Inflammatory macrophage treated with lipopolysaccharide for 1 hour (primary cell): Measurements from ENCODE around the gene PPM1H.
A peak's percentile ranks its signal among the peaks of the same experiment; 100 is the strongest.

Experiments used
- DNase-seq, 2 donors: peaks; one replicate each; pipeline ENCODE4 v3.0.0-alpha.2; 2020 to 2022

PPM1H gene

GRCh38 chr12:62701492-62701891, 233.5 kb downstream of the PPM1H start:
- DNase-seq, result no peak

DNA sequence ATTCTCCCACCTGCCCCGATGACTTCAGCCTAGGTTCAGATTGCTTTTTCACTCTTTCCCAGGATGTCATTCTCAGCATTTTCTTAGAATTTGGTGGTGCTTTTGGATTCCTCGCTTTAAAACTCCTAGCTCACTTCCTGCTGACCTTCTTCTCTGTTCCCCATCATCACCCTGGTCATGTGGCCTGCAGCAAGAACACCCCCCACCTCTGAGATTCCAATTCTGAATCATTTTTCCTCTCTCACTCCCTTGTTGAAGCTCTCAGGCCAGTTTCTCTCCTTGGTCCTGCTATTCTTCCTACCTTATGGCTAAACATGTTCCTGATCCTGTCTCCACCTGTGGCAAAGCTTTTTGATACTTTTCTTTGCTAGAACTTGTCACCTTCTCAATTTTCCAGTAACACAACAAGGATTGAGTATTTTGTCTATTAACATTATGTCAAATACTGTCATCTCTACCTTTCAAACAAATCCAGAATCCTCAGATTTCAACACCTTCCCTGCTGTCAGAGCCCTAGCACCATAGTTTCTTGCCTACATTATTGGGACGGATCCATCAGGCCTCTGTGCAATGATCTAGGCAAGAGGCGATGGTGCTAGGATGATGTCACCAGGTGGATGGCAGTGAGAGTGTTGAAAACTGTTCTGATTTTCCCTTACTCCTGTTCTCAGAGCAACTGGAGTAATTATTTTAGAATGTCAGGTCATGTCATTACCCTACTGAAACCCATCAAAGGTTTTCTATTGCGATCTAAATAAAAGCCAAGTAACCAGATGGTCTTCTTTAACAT, 234.7 kb downstream of the PPM1H start:
- peak; percentile 18 to 23 for DNase-seq

DNA sequence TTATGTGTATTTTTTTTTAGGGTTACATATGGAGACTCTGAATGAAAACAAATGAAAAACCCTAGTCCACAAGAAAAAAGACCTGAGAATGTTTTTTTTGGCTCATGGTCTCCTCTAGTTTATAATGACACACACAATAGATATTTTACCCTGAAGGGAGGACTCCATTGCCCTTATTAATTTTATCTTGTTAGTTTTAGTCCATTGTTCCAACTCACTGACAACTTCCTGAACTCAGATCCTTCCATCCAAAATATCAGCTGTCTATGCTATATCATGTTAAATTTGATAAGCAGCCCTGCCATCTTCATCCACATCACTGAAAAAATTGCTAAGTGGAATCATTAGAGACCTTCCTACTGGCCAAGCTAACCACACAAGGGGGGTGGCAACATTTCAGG, 236.2 kb downstream of the PPM1H start:
- DNase-seq, result no peak

DNA sequence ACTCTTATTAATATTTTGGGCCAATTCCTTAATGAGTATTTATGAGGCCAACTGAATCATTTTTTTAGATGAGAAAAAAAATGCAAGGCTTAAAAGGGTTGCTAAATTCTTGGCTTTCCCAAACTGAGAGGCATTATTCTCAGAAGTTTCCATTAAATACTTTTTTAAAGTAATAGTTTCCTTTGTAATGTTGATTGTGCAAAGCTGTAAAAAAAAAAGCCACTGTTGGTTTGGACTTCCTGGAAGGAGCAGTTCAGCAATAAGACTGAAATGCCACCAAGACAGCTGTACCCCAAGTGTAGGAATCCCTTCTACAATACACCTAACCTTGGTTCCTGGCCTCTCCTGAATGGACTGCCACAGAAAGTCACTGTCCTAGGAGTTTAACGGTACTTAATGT, 237.1 kb downstream of the PPM1H start:
- peak; percentile 80 to 87 for DNase-seq

DNA sequence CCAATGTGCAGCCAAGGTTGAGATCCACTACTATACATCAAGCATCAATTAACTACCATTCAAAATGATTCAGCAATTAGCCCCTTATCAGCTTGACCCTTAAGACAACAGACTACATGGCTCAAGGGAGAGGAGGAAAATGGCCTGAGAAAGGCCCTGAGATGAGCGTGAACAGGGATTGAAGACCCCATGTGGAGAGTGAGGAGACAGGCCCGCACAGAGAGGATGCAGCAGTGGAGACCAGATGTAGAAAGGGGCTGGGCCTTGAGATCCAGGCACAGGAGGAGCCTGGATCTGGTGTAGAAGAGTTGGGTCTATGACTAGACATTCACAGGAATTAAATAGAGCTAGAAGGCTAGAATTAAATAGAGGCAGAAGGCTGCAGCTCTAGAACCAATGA, 239.3 kb downstream of the PPM1H start:
- DNase-seq, result no peak

DNA sequence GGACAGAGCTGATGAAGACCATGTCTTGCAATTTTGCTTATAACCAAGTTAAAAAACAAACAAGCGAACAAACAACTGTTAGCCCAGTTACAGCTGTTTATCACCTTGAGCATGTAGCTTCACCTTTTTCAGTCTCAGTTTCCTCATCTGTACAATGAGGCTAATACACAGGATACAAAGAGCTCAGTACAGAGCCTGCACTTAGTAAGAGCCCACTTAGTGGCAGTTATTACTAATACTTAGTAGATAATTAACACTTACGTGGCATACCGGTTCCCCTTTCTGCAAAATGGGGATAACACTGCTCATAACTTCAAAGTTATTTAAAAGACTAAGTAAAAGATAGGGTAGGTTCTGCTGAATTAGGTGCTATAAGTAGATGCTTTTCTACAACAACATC, 240.3 kb downstream of the PPM1H start:
- no peak for DNase-seq

GRCh38 chr12:62694116-62694515, 240.8 kb downstream of the PPM1H start:
- no peak for DNase-seq

DNA sequence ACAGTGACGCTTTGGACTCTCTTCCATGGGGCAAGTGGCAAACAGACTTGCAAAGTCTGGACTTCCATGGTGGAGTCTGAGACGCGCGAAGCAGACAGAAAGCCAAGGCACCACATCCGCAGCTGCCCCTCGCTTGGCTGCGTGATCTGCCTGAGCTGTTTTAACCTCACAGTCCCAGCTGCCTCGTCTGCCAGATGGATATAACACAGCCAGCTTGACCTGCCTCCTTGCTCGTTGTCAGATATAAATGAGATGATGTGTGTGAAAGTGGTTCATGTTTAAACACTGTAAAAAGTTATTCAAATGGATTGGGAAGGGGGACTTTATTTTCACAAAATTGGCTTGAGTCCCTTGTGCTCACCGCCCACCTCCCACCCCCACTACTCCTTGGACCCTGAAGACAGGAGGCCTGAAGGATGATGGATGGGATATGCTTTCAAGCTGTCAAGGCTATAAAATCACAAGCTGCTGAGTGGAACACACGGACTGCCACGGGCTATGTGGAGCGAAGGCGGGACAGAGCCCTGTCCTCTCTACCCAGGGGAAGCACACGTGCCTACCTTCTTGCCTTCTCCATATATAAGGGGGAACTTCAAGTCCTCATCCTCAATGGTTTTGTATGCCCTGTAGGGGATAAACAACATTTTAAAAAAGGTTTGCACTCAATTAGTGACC, 241.4 kb downstream of the PPM1H start:
- no peak for DNase-seq

DNA sequence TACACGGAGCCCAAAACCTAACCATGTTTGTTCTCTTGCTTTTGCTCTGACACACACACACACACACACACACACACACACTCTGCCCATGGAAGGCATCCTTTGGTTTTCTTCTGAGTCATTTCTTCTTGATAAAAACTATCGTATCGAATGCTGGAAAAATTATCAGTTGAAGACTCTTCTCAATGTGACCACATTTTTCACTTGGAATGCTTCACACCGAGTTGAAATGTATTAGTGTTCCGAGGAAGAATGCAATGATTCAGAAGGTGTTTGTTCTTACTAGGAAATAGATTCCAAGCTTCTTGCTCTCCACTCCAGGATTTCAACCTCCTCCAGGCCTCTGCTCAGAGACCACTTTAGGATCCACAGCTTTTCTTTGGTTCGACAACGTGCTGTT, 242.1 kb downstream of the PPM1H start:
- DNase-seq, result no peak

DNA sequence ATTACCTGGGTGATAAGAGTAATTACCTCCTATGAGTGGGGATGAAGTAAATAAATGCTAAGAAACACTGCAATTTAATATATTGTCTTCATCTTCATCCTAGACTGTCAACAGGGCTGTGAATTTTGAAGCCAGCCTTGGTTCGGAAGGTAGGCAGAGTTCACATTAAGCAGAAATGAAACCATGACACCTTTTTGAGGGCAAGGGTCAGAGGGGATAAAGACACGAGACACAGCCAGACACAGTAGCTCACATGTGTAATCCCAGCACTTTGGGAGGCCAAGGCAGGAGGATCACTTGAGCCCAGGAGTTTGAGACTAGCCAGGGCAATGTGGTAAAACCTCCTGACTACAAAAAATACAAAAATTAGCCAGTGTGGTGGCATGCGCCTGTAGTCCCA, 243.6 kb downstream of the PPM1H start:
- DNase-seq, result no peak

GRCh38 chr12:62689042-62689839, 245.7 kb downstream of the PPM1H start:
- DNase-seq, result no peak

- DNase-seq, result no peak
These were observed 248.0 kb downstream of the PPM1H start for GRCh38 chr12:62686938-62687337.

DNA sequence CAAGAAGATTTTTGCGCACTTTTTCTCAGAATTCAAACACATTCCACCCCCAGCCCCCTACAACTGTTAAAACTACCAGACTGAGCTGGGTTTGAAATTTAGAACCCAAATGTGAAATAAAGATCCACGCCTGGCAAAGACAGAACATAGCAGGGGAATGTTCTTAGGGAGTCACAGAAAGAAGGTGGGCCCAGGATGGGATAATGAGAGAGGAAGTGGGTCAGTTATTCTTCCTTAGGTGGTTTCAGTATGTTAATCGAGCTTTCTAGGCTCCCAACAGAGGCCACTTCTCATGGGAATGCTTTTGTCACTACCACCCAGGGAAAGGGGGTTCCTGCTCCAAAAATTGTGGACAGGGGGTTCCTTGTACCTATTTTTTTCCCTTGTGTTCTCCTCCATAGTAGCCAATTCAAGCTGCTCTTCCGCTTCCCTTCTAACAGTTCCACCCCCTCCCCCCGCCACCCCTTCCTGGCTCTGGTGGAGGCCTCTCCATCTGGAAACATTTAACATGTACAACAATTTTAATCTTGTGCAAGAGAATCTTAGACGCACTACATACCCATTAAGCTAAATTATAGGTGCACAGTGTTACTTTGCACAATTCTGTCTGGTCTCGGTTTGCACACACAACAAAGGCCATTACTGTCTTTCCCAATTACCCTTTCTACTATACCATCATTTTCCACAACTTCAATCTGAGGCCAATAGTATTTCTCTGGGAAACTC, 250.2 kb downstream of the PPM1H start:
- DNase-seq, result no peak

- no peak for DNase-seq
These were observed 251.0 kb downstream of the PPM1H start for GRCh38 chr12:62683776-62684569.

- no peak for DNase-seq
These were observed 253.6 kb downstream of the PPM1H start for GRCh38 chr12:62681306-62681705.

GRCh38 chr12:62679608-62680007, 255.3 kb downstream of the PPM1H start:
- DNase-seq, result no peak

GRCh38 chr12:62677355-62677754, 257.6 kb downstream of the PPM1H start:
- DNase-seq, result no peak

DNA sequence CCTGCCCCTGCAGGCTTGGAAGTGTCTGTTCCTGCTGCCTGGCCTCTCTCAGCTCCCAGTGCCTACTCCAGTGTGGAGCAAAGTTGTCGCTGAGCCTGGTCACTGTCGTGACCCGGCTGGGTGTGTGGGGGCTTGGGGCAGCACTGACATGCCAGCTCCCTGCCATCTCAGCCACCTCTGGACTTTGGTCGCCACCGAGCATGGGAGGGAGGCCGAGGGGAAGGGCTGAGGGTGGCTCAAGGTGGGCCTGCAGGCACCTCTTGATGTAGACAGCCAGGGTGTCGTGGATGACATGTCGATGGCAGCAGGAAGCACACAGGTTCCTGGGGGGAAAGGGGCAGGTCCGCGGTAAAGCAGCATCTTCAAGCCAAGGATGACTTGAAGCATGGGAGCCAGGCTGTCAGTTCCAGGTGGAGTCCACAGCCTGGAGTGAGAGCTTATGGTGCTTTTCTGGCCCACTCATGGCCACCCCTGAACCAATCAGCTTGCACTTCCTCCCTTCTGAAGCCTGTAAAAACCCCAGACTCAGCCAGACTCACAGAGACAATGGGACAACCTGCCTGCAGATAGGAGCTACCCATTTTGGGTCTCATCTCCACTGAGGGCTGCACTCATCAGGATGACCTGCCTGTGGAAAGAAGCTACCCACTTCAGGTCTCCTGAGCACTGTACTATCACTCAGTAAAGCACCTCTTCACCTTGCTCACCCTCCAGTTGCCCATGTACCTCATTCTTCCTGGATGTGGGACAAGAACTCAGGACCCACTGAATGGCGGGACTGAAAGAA, 258.2 kb downstream of the PPM1H start:
- DNase-seq, result no peak

DNA sequence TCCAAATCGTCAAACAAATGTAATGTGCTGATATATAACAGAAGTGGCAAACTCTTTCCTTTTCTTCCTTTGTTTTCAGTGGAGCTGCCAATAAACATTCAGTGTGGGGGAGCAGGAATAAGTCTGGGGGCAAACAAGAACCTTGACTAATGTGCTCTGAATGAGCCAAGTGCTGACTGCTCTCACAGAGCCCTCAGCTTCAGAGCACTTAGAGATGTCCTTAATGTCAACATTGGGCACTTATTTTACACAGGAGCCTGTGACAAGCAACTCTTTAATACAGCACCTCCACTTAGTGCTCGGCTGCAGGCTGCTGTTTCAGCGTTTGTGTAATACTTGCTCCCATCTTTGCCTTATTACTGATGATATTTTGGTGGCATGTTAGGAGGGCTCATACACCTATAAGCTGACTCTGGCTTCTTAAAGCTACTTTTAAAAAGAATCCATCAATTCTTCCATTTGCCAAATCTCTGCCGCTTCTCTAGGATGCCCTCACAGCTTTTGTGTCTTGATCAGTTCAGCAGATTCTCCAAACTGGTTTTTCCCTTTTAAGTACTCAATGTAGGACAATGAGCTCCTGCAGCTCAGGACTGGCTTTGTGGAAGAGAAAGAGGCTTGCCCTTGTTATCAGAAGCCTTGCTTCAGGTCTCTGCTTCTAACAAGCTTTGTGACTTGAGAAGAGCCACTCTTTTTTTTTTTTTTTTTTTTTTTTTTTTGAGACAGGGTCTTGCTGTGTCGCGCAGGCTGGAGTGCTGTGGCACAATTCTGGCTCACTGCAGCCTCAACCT, 261.7 kb downstream of the PPM1H start:
- DNase-seq, result no peak

DNA sequence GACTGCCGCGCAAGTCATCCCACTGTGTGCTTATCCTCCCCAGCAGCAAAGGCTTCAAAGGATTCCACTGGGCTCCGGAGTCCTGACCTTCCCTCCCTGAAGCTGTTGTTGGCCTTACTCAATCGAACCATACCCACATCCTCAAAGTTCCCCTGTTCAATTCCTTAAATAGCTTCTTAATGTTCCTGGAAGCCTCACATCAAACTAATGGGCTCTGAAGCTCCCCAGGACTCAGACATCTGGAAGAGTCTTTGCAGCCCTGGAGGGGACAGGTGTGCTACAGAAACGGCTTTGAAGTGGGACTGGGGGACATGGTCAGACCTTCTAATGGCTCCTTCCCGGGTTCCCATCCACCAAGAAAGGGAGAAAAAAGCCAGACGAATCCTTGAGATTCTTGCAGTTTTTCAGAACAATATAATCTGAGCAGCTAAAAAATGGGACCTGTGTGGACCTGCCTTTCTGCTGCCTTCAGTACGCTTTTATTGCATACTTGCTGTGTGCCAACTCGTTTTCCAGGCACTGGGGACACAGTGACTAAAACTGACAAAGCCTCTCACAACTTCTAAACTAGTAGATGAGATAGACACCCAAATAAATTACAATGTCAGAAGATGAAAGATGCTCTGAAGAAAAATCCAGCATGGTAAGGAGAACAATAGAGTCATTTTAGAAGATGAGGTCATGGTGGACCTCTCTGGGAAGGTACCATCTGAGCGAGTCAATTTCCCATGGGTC, 263.8 kb downstream of the PPM1H start:
- peak; percentile 19 to 23 for DNase-seq
